ENCODE data around the gene SPNS2.

SPNS2 gene

DNA sequence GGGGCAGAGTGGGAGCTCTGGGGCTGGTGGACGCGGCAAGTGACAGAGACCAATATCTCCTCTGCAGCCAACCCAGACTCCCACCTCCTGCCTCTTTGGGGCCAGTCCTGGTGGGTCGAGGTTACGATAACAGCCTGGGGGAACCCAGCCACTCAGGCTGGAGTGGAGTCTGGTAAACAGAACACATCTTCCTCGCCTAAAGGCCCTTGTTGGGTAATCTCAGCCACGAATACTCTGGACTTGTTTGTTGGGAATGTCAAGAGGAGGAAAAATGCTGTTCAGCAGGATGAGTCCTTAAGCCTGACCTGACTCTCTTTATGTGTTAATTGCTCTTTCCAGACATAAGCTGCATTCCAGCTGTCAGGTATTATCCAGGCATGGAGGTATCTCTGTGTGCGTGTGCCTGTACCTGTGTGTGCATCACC is 8.0 kb upstream of the SPNS2 start:
- Histone ChIP-seq H3K36me3 (ENCODE audit: control insufficient read depth in 1 of 2, insufficient read depth in 2 of 2, low read length in 2 of 2) (no peaks in the 10 kb centered on the region), H3K9me3 (ENCODE audit: control insufficient read depth in 1 of 2, low read length in 2 of 2) (no peaks in the 10 kb centered on the region), H3K27ac (ENCODE audit: low read depth, low read length) (no peak overlapping the region), H3K4me1 (ENCODE audit: control insufficient read depth in 1 of 2, insufficient read depth in 2 of 2, low read length in 2 of 2) (peaks cover 16 to 26% of the 10 kb centered on the region in 2 donors), H3K4me3 (ENCODE audit: low read depth in 1 of 2, low read length in 2 of 2) (no peak overlapping the region), H3K27me3 (ENCODE audit: control insufficient read depth in 1 of 2, insufficient read depth in 2 of 2, low read length in 2 of 2) (no peaks in the 10 kb centered on the region), H3K9ac (ENCODE audit: low read depth in 1 of 2, low read length in 2 of 2) (no peak overlapping the region)

DNA sequence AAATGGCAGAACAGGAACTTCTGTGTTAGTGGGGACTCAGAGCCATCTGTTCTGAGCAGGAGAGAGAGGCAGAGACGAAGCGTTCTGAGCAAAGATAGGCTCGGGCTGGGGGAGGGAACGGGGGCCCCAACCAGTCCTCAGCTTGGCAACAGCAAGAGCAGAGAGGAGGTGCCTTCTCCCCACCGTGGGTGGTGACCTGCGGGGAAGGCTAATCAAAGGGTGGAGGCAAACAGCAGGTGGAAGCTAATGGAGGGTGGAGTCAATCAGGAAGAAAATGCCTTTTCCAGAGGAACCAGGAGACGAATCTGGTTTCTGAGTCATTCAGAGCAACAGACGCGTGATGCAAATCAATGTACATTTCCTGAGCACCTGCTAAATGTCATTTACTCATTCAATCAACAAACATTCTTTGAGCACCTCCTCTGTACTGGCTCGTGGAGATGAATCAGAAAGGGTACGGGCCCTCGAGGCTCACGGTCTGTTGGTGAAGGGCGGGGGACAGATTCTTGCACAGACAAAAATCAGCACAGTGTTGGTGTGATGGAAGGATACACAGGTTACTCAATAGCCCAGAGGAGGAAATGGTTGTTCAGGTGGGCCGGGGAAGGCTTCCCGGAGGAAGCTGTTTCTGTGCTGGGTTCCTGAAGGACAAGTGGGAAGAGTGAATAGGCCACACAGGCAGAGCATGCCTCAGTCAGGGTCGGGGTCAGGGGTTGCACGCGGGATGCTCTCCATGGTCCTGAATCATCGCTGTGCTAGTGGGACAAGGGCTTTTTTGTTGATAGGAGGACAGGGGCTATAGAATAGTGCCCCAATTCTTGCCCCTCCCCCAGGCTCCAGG is 5.7 kb upstream of the SPNS2 start:
- no peaks in the 10 kb centered on the region for H3K27me3 ChIP-seq (ENCODE audit: control insufficient read depth in 1 of 2, insufficient read depth in 2 of 2, low read length in 2 of 2)
- H3K36me3 ChIP-seq (ENCODE audit: control insufficient read depth in 1 of 2, insufficient read depth in 2 of 2, low read length in 2 of 2): no peaks in the 10 kb centered on the region
- H3K9me3 ChIP-seq (ENCODE audit: control insufficient read depth in 1 of 2, low read length in 2 of 2): no peaks in the 10 kb centered on the region
- no peak overlapping the region for H3K27ac ChIP-seq (ENCODE audit: low read depth, low read length)
- H3K4me3 ChIP-seq (ENCODE audit: low read depth in 1 of 2, low read length in 2 of 2): no peak overlapping the region
- H3K9ac ChIP-seq (ENCODE audit: low read depth in 1 of 2, low read length in 2 of 2): no peak overlapping the region
- peaks cover 22 to 27% of the 10 kb centered on the region in 2 donors for H3K4me1 ChIP-seq (ENCODE audit: control insufficient read depth in 1 of 2, insufficient read depth in 2 of 2, low read length in 2 of 2)

DNA sequence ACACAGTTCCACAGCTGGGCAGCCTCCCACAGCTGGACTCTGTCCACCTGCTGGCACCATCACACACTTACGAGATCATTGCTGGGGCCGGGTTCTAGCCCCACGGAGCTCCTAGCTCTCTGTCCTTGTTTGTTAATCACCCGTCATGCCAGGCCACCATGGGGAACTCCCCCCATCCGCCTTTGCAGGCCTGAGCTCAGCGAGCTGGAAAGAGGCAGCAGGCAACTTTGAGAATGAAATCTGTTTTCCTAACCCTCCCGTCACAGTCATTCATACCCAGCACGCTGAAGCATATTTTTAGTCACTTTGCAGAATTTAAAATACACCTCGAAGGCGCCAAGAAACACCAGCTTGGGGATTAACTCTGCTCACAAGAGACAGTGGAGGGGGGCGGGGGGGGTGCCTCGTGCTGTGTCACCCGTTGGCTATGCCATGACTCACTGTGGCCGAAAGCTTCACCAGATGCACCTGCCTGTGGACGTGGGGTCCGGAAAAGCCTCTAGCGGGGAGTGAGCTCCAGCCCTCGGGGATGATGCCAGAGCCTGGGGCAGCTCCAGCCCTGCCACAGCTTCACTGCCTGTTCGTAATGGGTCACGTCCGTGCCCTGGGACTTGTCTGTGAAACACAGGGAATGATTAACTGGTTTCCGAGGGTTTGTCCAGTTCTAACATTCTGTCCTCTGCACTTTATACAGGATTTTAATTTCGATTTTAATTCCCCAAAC is 1.4 kb upstream of the SPNS2 start:
- Histone ChIP-seq H3K9ac (ENCODE audit: low read depth in 1 of 2, low read length in 2 of 2) (no peak overlapping the region), H3K4me1 (ENCODE audit: control insufficient read depth in 1 of 2, insufficient read depth in 2 of 2, low read length in 2 of 2) (peaks cover 42 to 43% of the 10 kb centered on the region in 2 donors), H3K27ac (ENCODE audit: low read depth, low read length) (peak overlapping the region; percentile 32), H3K27me3 (ENCODE audit: control insufficient read depth in 1 of 2, insufficient read depth in 2 of 2, low read length in 2 of 2) (peaks cover 0 to 6% of the 10 kb centered on the region in 2 donors), H3K36me3 (ENCODE audit: control insufficient read depth in 1 of 2, insufficient read depth in 2 of 2, low read length in 2 of 2) (no peaks in the 10 kb centered on the region), H3K4me3 (ENCODE audit: low read depth in 1 of 2, low read length in 2 of 2) (peak overlapping the region in 1 of 2 donors; percentile 40), H3K9me3 (ENCODE audit: control insufficient read depth in 1 of 2, low read length in 2 of 2) (no peaks in the 10 kb centered on the region)

DNA sequence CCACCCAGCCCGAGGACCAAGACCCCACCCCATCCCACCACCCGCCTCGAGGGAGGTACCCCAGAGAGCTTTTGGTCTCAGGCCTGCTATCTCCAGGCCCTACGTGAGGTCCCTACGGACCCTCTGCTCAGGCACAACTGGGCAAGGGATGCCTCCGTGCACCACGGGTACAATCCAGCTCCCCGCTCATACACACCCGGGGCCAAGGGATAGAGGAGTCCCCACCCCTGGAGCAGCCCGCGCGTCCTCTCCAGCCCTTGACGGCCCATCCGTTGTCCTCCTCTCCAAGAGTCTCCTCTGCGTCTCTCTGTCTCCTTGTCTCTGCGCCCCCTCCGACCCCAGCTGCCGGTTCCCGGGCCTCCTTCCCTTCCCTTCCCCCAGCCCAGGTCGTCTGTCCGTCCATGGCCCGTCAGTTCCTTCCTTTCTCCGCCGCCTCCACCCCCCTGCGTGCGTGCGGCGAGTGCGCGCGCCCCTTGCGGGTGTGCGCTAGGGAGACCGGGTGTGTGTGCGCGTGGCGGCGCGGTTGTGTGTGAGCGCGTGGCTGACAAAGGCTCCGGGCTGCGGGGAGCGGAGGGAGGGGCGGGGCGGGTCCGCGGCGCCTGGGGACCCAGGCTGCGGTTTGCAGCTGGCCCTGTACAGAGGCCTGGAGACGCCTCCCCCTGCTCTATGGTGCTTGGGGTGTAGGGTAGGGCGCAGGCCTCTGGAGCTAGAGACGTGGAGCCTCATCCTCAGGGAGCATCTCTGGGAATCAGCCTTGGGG is 930 bp downstream of the SPNS2 start:
- H3K4me1 ChIP-seq (ENCODE audit: control insufficient read depth in 1 of 2, insufficient read depth in 2 of 2, low read length in 2 of 2): peaks cover 40 to 56% of the 10 kb centered on the region in 2 donors

DNA sequence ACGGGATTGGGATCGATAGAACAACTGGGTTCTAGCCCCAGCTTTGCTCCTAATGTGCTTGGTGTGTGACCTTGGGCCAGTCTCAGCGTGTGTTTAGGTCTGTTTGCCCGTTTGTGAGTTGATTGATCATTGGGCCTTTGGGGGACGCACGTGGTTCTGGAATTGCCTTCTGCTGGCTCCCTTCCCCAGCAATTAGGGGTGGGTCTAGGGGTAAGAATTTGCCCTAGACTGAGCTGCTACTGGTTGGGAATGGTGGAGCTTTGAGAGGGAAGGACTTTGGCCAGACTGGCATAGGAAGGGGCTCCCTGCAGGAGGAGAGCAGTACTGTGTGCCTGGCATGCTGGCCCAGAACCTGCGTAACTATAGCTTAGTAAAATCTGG is 1.5 kb downstream of the SPNS2 start:
- Histone ChIP-seq H3K36me3 (ENCODE audit: control insufficient read depth in 1 of 2, insufficient read depth in 2 of 2, low read length in 2 of 2) (no peaks in the 10 kb centered on the region), H3K27ac (ENCODE audit: low read depth, low read length) (peak overlapping the region; percentile 30), H3K9ac (ENCODE audit: low read depth in 1 of 2, low read length in 2 of 2) (peak overlapping the region; percentile 17 to 74), H3K4me3 (ENCODE audit: low read depth in 1 of 2, low read length in 2 of 2) (peak overlapping the region; percentile 77 to 78), H3K9me3 (ENCODE audit: control insufficient read depth in 1 of 2, low read length in 2 of 2) (no peaks in the 10 kb centered on the region), H3K27me3 (ENCODE audit: control insufficient read depth in 1 of 2, insufficient read depth in 2 of 2, low read length in 2 of 2) (peaks cover 0 to 6% of the 10 kb centered on the region in 2 donors), H3K4me1 (ENCODE audit: control insufficient read depth in 1 of 2, insufficient read depth in 2 of 2, low read length in 2 of 2) (peaks cover 40 to 59% of the 10 kb centered on the region in 2 donors)

More for the DNA sequence above, 930 bp downstream of the SPNS2 start:
- Histone ChIP-seq H3K36me3 (ENCODE audit: control insufficient read depth in 1 of 2, insufficient read depth in 2 of 2, low read length in 2 of 2) (no peaks in the 10 kb centered on the region), H3K9ac (ENCODE audit: low read depth in 1 of 2, low read length in 2 of 2) (peak overlapping the region; percentile 17 to 74), H3K27ac (ENCODE audit: low read depth, low read length) (no peak overlapping the region), H3K9me3 (ENCODE audit: control insufficient read depth in 1 of 2, low read length in 2 of 2) (no peaks in the 10 kb centered on the region), H3K4me3 (ENCODE audit: low read depth in 1 of 2, low read length in 2 of 2) (peak overlapping the region; percentile 77 to 78), H3K27me3 (ENCODE audit: control insufficient read depth in 1 of 2, insufficient read depth in 2 of 2, low read length in 2 of 2) (peaks cover 0 to 6% of the 10 kb centered on the region in 2 donors)

DNA sequence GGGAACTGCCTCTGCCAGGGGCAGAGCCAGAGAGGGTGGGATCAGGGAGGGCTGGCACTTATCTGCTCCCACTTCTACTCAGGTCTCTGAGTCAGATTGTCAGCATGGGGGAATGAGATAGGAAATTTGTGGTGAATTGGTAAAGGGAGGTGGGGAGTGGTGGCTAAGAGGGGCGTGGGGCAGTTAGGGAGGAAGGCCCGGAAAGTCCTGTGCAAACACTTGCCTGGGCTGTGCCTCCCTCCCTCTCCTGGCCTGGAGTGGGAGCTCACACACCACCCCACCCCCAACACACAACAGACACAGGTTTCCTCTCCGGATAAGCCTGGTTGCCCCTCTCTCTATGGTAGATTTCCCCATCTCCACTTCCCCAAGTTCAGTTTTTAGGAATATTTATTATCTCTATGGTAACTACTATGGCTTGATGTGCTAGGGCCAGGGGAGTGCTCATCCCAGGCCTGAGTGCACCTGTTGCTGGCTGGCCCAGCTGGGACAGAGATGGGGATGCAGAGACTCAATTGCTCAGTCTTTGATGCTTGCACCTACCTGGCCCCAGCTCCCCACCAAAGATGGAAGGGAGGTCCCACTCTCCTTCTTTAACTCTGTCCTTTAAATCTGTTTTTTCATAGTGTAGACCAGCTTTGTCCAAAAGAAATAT is 2.7 kb downstream of the SPNS2 start:
- Histone ChIP-seq H3K27ac (ENCODE audit: low read depth, low read length) (no peak overlapping the region), H3K9me3 (ENCODE audit: control insufficient read depth in 1 of 2, low read length in 2 of 2) (no peaks in the 10 kb centered on the region), H3K4me1 (ENCODE audit: control insufficient read depth in 1 of 2, insufficient read depth in 2 of 2, low read length in 2 of 2) (peaks cover 48 to 68% of the 10 kb centered on the region in 2 donors), H3K36me3 (ENCODE audit: control insufficient read depth in 1 of 2, insufficient read depth in 2 of 2, low read length in 2 of 2) (no peaks in the 10 kb centered on the region), H3K4me3 (ENCODE audit: low read depth in 1 of 2, low read length in 2 of 2) (peak overlapping the region; percentile 77 to 78), H3K9ac (ENCODE audit: low read depth in 1 of 2, low read length in 2 of 2) (no peak overlapping the region), H3K27me3 (ENCODE audit: control insufficient read depth in 1 of 2, insufficient read depth in 2 of 2, low read length in 2 of 2) (peaks cover 0 to 6% of the 10 kb centered on the region in 2 donors)

DNA sequence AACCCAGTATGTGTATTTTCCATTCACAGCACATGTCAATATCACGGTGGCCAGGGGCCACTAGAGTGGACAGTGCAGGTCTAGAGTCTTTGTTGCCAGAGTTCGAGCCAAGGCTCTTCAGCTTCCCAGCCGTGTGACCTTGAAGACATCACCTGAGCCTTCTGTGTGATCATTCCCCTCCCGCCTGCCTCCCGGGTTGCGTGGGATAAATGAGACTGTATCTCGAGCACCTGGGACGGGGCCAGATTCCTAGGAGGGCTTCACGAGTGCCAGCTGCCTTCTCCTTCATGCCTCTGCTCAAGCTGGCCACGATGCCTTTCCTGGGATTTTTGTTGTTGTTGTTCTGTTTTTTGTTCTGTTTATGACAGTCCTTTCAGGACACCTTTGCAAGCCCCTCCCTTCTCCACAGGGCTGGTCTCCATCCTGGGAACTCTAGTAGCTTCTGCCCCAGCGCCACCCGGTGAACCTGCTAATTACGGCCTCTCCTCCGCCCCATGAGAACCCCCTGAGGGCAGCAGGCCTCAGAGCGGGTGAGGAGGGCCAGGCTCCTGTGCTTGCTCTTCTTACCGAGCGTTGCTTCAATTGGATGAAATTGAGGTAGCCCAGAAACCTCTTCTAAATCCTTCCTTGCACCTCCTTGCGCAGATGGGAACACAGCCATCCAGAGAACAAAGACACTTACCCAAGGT is 3.9 kb downstream of the SPNS2 start:
- Histone ChIP-seq H3K4me3 (ENCODE audit: low read depth in 1 of 2, low read length in 2 of 2) (no peak overlapping the region), H3K9ac (ENCODE audit: low read depth in 1 of 2, low read length in 2 of 2) (no peak overlapping the region), H3K27me3 (ENCODE audit: control insufficient read depth in 1 of 2, insufficient read depth in 2 of 2, low read length in 2 of 2) (peaks cover 0 to 6% of the 10 kb centered on the region in 2 donors), H3K4me1 (ENCODE audit: control insufficient read depth in 1 of 2, insufficient read depth in 2 of 2, low read length in 2 of 2) (peaks cover 49 to 71% of the 10 kb centered on the region in 2 donors), H3K27ac (ENCODE audit: low read depth, low read length) (no peak overlapping the region), H3K36me3 (ENCODE audit: control insufficient read depth in 1 of 2, insufficient read depth in 2 of 2, low read length in 2 of 2) (no peaks in the 10 kb centered on the region), H3K9me3 (ENCODE audit: control insufficient read depth in 1 of 2, low read length in 2 of 2) (no peaks in the 10 kb centered on the region)

DNA sequence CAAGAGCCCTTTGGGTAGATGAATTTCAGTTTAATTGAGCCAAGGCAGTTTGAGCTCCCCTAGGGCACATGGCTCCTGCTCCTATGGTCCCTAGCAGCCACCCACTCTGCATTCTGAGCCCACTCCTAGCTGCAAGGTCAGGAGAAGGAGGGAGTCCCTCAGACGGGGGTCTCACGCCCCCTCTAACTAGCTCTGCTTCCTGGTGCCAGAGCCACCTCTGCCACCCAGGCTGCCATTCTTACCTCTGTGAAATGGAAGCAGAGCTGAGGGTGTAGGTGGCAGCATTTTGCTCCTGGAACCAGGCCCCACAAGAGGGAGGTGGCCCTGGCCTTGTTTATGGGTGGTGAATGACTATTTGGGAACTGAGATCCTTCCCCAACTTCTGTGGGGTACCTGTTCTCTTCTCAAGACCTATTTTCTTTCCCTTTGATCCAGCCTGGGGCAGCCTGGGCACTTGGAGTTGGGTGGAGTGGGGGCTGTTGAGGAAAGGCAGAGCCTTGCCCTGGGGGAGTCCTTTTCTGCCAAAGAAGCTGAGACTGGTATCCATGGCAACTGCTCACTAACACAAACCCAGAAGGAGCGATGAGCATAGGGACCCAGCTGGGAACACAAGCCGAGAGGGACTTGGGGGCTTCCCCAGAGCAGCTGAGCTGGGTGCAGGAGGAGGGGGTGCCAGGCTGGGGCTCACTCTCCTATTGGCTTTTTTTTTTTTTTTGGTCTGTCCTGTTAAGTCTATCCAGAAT is 4.8 kb downstream of the SPNS2 start:
- peaks cover 41 to 68% of the 10 kb centered on the region in 2 donors for H3K4me1 ChIP-seq (ENCODE audit: control insufficient read depth in 1 of 2, insufficient read depth in 2 of 2, low read length in 2 of 2)
- H3K27me3 ChIP-seq (ENCODE audit: control insufficient read depth in 1 of 2, insufficient read depth in 2 of 2, low read length in 2 of 2): peaks cover 0 to 6% of the 10 kb centered on the region in 2 donors
- H3K4me3 ChIP-seq (ENCODE audit: low read depth in 1 of 2, low read length in 2 of 2): no peak overlapping the region
- H3K36me3 ChIP-seq (ENCODE audit: control insufficient read depth in 1 of 2, insufficient read depth in 2 of 2, low read length in 2 of 2): no peaks in the 10 kb centered on the region
- no peak overlapping the region for H3K27ac ChIP-seq (ENCODE audit: low read depth, low read length)
- no peaks in the 10 kb centered on the region for H3K9me3 ChIP-seq (ENCODE audit: control insufficient read depth in 1 of 2, low read length in 2 of 2)
- no peak overlapping the region for H3K9ac ChIP-seq (ENCODE audit: low read depth in 1 of 2, low read length in 2 of 2)

DNA sequence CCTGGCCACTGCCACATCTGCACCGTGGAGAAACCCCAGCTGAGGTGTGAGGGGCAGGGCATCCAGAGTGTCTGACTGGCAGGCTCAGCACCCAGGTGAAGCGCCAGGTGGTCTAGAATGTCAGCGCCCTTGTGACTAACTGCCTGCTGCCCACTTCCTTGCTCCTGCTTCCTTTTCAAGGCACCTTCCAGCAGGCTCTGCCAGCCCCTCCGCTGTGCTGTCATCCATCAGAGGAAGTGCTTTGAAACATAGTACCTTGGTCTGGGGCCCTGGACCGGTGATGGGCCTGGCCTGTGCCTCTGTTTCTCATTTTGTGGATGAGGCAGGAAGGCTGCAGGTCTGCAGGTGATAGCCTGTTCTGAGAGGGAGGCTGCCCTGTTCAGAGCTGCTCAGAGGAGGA is 5.5 kb downstream of the SPNS2 start:
- no peak overlapping the region for H3K27ac ChIP-seq (ENCODE audit: low read depth, low read length)
- H3K27me3 ChIP-seq (ENCODE audit: control insufficient read depth in 1 of 2, insufficient read depth in 2 of 2, low read length in 2 of 2): peaks cover 0 to 6% of the 10 kb centered on the region in 2 donors
- H3K9me3 ChIP-seq (ENCODE audit: control insufficient read depth in 1 of 2, low read length in 2 of 2): no peaks in the 10 kb centered on the region
- H3K4me1 ChIP-seq (ENCODE audit: control insufficient read depth in 1 of 2, insufficient read depth in 2 of 2, low read length in 2 of 2): peaks cover 46 to 75% of the 10 kb centered on the region in 2 donors
- H3K4me3 ChIP-seq (ENCODE audit: low read depth in 1 of 2, low read length in 2 of 2): no peak overlapping the region
- no peaks in the 10 kb centered on the region for H3K36me3 ChIP-seq (ENCODE audit: control insufficient read depth in 1 of 2, insufficient read depth in 2 of 2, low read length in 2 of 2)
- no peak overlapping the region for H3K9ac ChIP-seq (ENCODE audit: low read depth in 1 of 2, low read length in 2 of 2)

All from duodenal mucosa (tissue), 2 donors.